ENCODE data around the gene SUGP1.

DNA sequence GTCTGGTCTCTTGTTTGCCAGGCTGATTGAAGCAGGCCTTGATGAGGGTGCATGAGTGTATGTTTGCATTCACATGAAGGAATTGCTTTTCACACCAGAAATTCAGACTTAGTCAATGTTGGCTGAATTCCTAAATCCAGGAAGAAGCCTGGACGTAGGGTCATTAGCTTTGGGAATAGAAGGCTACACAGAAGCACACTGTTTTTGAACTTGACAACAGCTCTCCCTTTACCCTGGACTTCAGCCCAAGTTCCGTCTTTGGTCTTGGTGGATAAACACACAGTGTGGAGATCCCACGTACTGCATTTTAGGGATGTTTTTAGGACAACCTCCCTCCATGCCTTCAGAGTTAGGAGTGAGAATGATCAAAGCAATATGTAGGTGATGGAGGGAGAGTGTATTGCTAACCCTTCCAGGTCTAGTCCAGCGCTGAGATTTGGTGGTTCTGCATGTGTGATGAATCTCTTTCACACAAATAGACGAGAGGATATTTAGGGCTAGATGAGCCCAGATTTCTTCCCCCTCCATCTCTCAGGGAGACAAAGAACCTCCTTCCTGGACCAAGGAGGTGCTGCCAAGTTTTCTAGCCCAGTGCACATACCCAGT is 70.0 kb downstream of the SUGP1 start:
- TF ChIP-seq, protein P1, sequence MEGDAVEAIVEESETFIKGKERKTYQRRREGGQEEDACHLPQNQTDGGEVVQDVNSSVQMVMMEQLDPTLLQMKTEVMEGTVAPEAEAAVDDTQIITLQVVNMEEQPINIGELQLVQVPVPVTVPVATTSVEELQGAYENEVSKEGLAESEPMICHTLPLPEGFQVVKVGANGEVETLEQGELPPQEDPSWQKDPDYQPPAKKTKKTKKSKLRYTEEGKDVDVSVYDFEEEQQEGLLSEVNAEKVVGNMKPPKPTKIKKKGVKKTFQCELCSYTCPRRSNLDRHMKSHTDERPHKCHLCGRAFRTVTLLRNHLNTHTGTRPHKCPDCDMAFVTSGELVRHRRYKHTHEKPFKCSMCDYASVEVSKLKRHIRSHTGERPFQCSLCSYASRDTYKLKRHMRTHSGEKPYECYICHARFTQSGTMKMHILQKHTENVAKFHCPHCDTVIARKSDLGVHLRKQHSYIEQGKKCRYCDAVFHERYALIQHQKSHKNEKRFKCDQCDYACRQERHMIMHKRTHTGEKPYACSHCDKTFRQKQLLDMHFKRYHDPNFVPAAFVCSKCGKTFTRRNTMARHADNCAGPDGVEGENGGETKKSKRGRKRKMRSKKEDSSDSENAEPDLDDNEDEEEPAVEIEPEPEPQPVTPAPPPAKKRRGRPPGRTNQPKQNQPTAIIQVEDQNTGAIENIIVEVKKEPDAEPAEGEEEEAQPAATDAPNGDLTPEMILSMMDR (IDR thresholded peaks at IDR 0.05), result no peak
- TF ChIP-seq POLR2A (IDR thresholded peaks at IDR 0.05) (no peak), POLR2AphosphoS5 (IDR thresholded peaks at IDR 0.05) (no peak)
